Coronary artery (tissue), 2 donors: Measurements from ENCODE around the gene CD320.

Experiments used
- DNase-seq: peaks from one replicate; pipeline ENCODE4 v3.0.0-alpha.2; 2017; ENCODE audit warnings: low spot score
- H3K27ac ChIP-seq, 2 donors: fragments of 200-600 bp; sonication (generic); one replicate each; pipeline ENCODE4 v1.5.1; 2016 to 2019
- H3K4me3 ChIP-seq: fragments of 200-600 bp; sonication (generic); 2 replicates; pipeline ENCODE4 v1.5.1; 2016; ENCODE audit warnings: mild to moderate bottlenecking, moderate library complexity
- TF ChIP-seq, protein P1 (sequence below): fragments of 200-600 bp; sonication (generic); IDR thresholded peaks from one replicate; pipeline ENCODE4 v1.5.1; 2019; ENCODE audit warnings: antibody characterized with exemption

Gene CD320

DNA sequence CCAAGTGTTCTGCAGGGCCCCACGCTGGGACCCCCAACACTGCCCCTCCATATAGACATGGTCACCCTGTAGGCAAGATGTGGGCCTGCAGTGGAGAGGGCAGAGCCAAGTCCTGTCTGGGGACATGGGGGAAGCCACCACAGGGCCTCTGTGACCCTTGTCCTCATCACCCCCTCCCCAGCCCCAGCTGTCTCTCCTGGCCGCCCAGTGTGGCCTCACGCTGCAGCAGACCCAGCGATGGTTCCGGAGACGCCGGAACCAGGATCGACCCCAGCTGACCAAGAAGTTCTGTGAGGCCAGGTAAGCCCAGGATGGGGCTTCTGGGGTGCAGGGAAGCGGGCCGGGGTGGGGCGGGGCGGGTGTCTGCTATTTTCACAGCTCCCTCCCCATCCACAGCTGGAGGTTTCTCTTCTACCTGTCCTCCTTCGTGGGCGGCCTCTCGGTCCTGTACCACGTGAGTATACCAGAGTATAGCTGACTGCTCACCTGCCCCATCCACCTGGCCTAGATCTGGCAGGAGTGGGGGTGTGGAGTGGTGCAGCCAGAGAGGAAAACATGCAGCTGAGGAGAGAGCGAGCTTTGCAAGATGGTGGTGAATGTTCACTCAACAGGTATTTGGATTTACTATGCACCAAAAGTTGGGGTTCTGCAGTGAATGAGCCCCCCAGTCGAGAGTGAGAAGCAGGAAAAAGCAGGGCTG, 52.6 kb downstream of the CD320 start:
- Histone ChIP-seq H3K27ac (no peak overlapping the region), H3K4me3 (no peak overlapping the region)
- TF ChIP-seq, protein P1, sequence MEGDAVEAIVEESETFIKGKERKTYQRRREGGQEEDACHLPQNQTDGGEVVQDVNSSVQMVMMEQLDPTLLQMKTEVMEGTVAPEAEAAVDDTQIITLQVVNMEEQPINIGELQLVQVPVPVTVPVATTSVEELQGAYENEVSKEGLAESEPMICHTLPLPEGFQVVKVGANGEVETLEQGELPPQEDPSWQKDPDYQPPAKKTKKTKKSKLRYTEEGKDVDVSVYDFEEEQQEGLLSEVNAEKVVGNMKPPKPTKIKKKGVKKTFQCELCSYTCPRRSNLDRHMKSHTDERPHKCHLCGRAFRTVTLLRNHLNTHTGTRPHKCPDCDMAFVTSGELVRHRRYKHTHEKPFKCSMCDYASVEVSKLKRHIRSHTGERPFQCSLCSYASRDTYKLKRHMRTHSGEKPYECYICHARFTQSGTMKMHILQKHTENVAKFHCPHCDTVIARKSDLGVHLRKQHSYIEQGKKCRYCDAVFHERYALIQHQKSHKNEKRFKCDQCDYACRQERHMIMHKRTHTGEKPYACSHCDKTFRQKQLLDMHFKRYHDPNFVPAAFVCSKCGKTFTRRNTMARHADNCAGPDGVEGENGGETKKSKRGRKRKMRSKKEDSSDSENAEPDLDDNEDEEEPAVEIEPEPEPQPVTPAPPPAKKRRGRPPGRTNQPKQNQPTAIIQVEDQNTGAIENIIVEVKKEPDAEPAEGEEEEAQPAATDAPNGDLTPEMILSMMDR, result no peak
- DNase-seq, result no peak

DNA sequence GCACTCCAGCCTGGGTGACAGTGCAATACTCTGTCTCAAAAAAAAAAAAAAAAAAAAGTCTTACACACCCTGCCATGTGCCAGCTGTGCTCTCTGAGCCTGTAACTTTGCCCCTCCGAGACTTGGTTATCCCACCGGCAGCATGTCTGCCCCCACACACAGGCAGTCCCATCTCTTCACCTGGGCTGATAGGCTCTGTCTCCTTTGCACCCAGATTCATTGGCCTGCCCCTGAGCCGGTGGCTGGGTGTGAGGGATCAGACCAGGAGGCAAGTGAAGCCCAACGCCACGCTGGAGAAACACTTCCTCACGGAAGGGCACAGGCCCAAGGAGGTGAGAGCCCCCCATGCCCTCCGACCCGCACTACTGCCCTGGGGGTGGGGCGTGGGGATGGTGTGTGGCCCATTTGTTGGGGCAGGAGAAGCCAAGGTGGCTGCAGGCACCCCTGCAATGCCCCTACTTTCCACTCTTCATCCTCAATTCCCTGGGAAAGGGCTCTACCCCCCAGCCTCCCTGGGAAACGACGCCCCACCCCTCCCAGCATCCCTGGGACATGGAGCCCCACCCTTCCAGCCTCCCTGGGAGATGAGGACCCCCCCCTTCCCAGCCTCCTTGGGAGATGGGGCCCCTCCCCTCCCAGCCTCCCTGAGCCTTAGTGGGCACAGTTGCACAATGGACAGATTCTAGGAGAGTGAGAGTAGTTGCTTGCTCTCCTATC, 53.7 kb downstream of the CD320 start:
- Histone ChIP-seq H3K4me3 (no peak overlapping the region), H3K27ac (no peak overlapping the region)
- no peak for DNase-seq
- TF ChIP-seq, protein P1, result no peak

DNA sequence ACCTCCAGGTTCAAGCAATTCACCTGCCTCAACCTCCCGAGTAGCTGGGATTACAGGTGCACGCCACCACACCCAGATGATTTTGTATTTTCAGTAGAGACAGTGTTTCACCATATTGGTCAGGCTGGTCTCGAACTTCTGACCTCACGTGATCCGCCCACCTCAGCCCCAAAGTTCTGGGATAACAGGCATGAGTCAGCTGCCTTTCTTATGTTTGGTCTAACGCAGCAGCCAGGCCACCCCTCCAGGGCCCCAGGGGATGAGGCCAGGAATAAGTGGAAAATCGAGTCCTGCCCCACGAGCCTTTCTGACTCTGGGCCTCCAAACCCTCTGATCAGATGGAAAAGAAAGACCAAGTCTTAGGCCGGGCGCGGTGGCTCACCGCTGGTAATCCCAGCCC, 54.5 kb downstream of the CD320 start:
- TF ChIP-seq, protein P1, result no peak
- DNase-seq, result no peak
- Histone ChIP-seq H3K27ac (no peak overlapping the region), H3K4me3 (no peak overlapping the region)

DNA sequence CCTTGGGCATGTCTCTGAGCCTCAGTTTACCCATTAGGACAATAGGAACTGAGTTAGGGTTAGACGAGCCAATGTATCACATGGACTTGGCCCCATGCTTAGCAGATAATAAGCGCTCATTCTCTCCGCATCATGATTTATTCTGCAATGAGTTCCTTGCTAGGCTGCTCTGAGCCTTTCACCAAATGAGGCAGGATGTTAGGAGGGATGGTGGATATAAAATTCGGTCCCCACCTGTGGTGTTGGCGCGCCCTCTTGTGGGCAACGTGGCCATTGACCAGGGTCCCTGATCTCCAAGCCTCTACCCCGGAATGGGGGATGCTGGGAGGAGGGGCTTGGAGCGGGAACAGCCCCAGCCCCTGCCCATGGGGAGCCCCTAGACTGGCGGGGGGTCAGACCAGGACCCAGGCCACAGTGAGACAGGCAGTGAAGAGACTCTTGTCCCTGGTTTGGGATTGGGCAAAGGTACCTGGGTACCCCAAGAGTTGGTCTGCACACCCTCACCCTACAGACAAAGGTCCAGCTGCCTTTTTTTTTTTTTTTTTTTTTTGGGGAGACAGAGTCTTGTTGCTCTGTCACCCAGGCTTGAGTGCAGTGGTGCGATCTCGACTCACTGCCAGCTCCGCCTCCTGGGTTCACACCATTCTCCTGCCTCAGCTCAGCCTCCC, 55.1 kb downstream of the CD320 start:
- TF ChIP-seq, protein P1, result peak; percentile 82
- DNase-seq, result no peak
- Histone ChIP-seq H3K27ac (no peak overlapping the region), H3K4me3 (no peak overlapping the region)
